GDM1 (cell line): ENCODE data around the gene TGM1.

ENCODE experiments used
- DNase-seq: peaks from one replicate; lab custom pipeline; 2025; lab: John Stamatoyannopoulos, UW

Gene TGM1

GRCh38 chr14:24292118-24292807, 29.3 kb upstream of the TGM1 start:
- DNase-seq = no peak

- no peak for DNase-seq
These were observed 28.6 kb upstream of the TGM1 start for GRCh38 chr14:24291446-24292117.

GRCh38 chr14:24290746-24291145, 27.8 kb upstream of the TGM1 start:
- DNase-seq = no peak

- no peak for DNase-seq
These were observed 26.8 kb upstream of the TGM1 start for GRCh38 chr14:24289649-24290280.

- DNase-seq = no peak
These were observed 24.0 kb upstream of the TGM1 start for GRCh38 chr14:24286996-24287395.

- no peak for DNase-seq
These were observed 22.4 kb upstream of the TGM1 start for GRCh38 chr14:24285351-24285750.

- DNase-seq = no peak
These were observed 21.6 kb upstream of the TGM1 start for GRCh38 chr14:24284501-24285035.

- DNase-seq = no peak
These were observed 21.0 kb upstream of the TGM1 start for GRCh38 chr14:24283796-24284460.

GRCh38 chr14:24282736-24283135, 19.8 kb upstream of the TGM1 start:
- no peak for DNase-seq

- DNase-seq = no peak
These were observed 18.7 kb upstream of the TGM1 start for GRCh38 chr14:24281636-24282035.

- no peak for DNase-seq
These were observed 18.0 kb upstream of the TGM1 start for GRCh38 chr14:24280797-24281460.

- peak; percentile 41 for DNase-seq
These were observed 16.6 kb upstream of the TGM1 start for GRCh38 chr14:24279301-24280186.

GRCh38 chr14:24278424-24278823, 15.4 kb upstream of the TGM1 start:
- no peak for DNase-seq

GRCh38 chr14:24277606-24278321, 14.8 kb upstream of the TGM1 start:
- DNase-seq = peak; percentile 79

- DNase-seq = no peak
These were observed 14.1 kb upstream of the TGM1 start for GRCh38 chr14:24277071-24277470.

- no peak for DNase-seq
These were observed 11.1 kb upstream of the TGM1 start for GRCh38 chr14:24274101-24274543.

- no peak for DNase-seq
These were observed 10.5 kb upstream of the TGM1 start for GRCh38 chr14:24273422-24273998.

- no peak for DNase-seq
These were observed 9.5 kb upstream of the TGM1 start for GRCh38 chr14:24272467-24272866.

- no peak for DNase-seq
These were observed 8.9 kb upstream of the TGM1 start for GRCh38 chr14:24271834-24272263.
